H9 (cell line): ENCODE measurements around the gene LIMS1. TPM values are rescaled to one million over a fixed set of nuclear protein-coding genes. Genes with fewer than 3 reads are reported as not detected.

Source experiments
- DNase-seq: peaks from one replicate; pipeline ENCODE4 v3.0.0-alpha.2; 2017
- H2AFZ ChIP-seq: one replicate; pipeline ENCODE4 v1.6.1; 2013; ENCODE audit warnings: mild to moderate bottlenecking, low read length, control low read depth, moderate library complexity
- H2AK5ac ChIP-seq: 2 replicates; pipeline ENCODE4 v1.6.1; 2013; ENCODE audit warnings: low read length, control low read depth, mixed read lengths; ENCODE audit not compliant: insufficient read length
- H2BK120ac ChIP-seq: one replicate; pipeline ENCODE4 v1.6.1; 2013; ENCODE audit warnings: low read depth, mild to moderate bottlenecking, low read length, control low read depth, inconsistent platforms; ENCODE audit not compliant: poor library complexity, severe bottlenecking
- H2BK12ac ChIP-seq: 2 replicates; pipeline ENCODE4 v1.6.1; 2013; ENCODE audit warnings: low read length, control low read depth, mixed read lengths, low read depth; ENCODE audit not compliant: insufficient read length
- H2BK15ac ChIP-seq: 2 replicates; pipeline ENCODE4 v1.6.1; 2013; ENCODE audit warnings: low read depth, low read length, control low read depth
- H2BK20ac ChIP-seq: one replicate; pipeline ENCODE4 v1.6.1; 2013; ENCODE audit warnings: low read depth, mild to moderate bottlenecking, low read length, control low read depth, inconsistent platforms; ENCODE audit not compliant: poor library complexity, severe bottlenecking
- H2BK5ac ChIP-seq: 2 replicates; pipeline ENCODE4 v1.6.1; 2013; ENCODE audit warnings: low read length, control low read depth, mixed read lengths; ENCODE audit not compliant: insufficient read length
- H3K14ac ChIP-seq: 2 replicates; pipeline ENCODE4 v1.6.1; 2013; ENCODE audit warnings: low read length, control low read depth; ENCODE audit not compliant: insufficient read depth
- H3K18ac ChIP-seq: 2 replicates; pipeline ENCODE4 v1.6.1; 2013; ENCODE audit warnings: low read depth, mild to moderate bottlenecking, mixed read lengths, low read length, control low read depth; ENCODE audit not compliant: insufficient read length
- H3K23ac ChIP-seq: 2 replicates; pipeline ENCODE4 v1.6.1; 2013; ENCODE audit warnings: low read length, control low read depth, mixed read lengths, low read depth; ENCODE audit not compliant: insufficient read length
- H3K23me2 ChIP-seq: 2 replicates; pipeline ENCODE4 v1.6.1; 2013; ENCODE audit warnings: low read depth, mild to moderate bottlenecking, mixed read lengths, low read length, control low read depth; ENCODE audit not compliant: insufficient read length, poor library complexity, severe bottlenecking
- H3K27ac ChIP-seq: 2 replicates; pipeline ENCODE4 v1.5.1; 2013; ENCODE audit warnings: low read length, control low read depth, mixed read lengths, low read depth; ENCODE audit not compliant: insufficient read length
- H3K27me3 ChIP-seq: 2 replicates; pipeline ENCODE4 v1.6.1; 2013; ENCODE audit warnings: low read length, control low read depth, inconsistent platforms; ENCODE audit not compliant: insufficient read depth
- H3K4ac ChIP-seq: 2 replicates; pipeline ENCODE4 v1.6.1; 2013; ENCODE audit warnings: low read depth, mild to moderate bottlenecking, control low read depth, inconsistent platforms, low read length, moderate library complexity
- H3K4me1 ChIP-seq: 2 replicates; pipeline ENCODE4 v1.6.1; 2013; ENCODE audit warnings: low read length, control low read depth, inconsistent platforms; ENCODE audit not compliant: insufficient read depth
- H3K4me2 ChIP-seq: 2 replicates; pipeline ENCODE4 v1.6.1; 2013; ENCODE audit warnings: low read length, control low read depth, mixed read lengths; ENCODE audit not compliant: insufficient read length, insufficient read depth
- H3K56ac ChIP-seq: 2 replicates; pipeline ENCODE4 v1.6.1; 2013; ENCODE audit warnings: low read depth, mild to moderate bottlenecking, mixed read lengths, low read length, control low read depth; ENCODE audit not compliant: insufficient read length
- H3K79me1 ChIP-seq: 2 replicates; pipeline ENCODE4 v1.6.1; 2013; ENCODE audit warnings: low read depth, mild to moderate bottlenecking, moderate library complexity, low read length, control low read depth, inconsistent platforms; ENCODE audit not compliant: insufficient read depth, poor library complexity, severe bottlenecking
- H3K79me2 ChIP-seq: 2 replicates; pipeline ENCODE4 v1.6.1; 2013; ENCODE audit warnings: low read length, control low read depth, inconsistent platforms; ENCODE audit not compliant: insufficient read depth
- H3K9ac ChIP-seq: 2 replicates; pipeline ENCODE4 v1.6.1; 2013; ENCODE audit warnings: low read length, control low read depth, mixed read lengths; ENCODE audit not compliant: insufficient read length; ENCODE audit errors: extremely low read depth
- H3K9me3 ChIP-seq: one replicate; pipeline ENCODE4 v1.6.1; 2013; ENCODE audit warnings: low read depth, low read length, inconsistent platforms; ENCODE audit not compliant: control insufficient read depth
- H3T11ph ChIP-seq: one replicate; pipeline ENCODE4 v1.6.1; 2013; ENCODE audit warnings: mild to moderate bottlenecking, low read length, control low read depth, inconsistent platforms
- H4K20me1 ChIP-seq: one replicate; pipeline ENCODE4 v1.6.1; 2013; ENCODE audit not compliant: control insufficient read depth, insufficient read length, insufficient read depth
- H4K5ac ChIP-seq: 2 replicates; pipeline ENCODE4 v1.6.1; 2013; ENCODE audit warnings: low read depth, mild to moderate bottlenecking, mixed read lengths, low read length, control low read depth; ENCODE audit not compliant: insufficient read length
- H4K8ac ChIP-seq: replicated peaks from 2 replicates; pipeline ENCODE4 v1.6.1; 2013; ENCODE audit warnings: low read length, control low read depth, mixed read lengths, low read depth; ENCODE audit not compliant: insufficient read length
- H4K91ac ChIP-seq: 2 replicates; pipeline ENCODE4 v1.6.1; 2013; ENCODE audit warnings: low read depth, mild to moderate bottlenecking, moderate library complexity, mixed read lengths, low read length, control low read depth; ENCODE audit not compliant: insufficient read length
- H3K27ac Mint-ChIP-seq, 3 experiments: 2 replicates in 2 of 3; 3 replicates in 1 of 3; pipeline ENCODE4 v1.8.0; 2020 to 2021; ENCODE audit warnings: mixed read lengths in 3 of 3, mild to moderate bottlenecking in 1 of 3, moderate library complexity in 1 of 3
- H3K27me3 Mint-ChIP-seq: 2 replicates; pipeline ENCODE4 v1.8.0; 2021; ENCODE audit warnings: low read depth, mild to moderate bottlenecking, moderate library complexity, mixed read lengths
- H3K36me3 Mint-ChIP-seq, 3 experiments: 2 replicates in 2 of 3; 3 replicates in 1 of 3; pipeline ENCODE4 v1.8.0; 2020 to 2021; ENCODE audit warnings: low read depth in 3 of 3, mixed read lengths in 3 of 3; ENCODE audit not compliant: insufficient read depth in 1 of 3
- H3K4me1 Mint-ChIP-seq, 2 experiments: 2 replicates each; pipeline ENCODE4 v1.8.0; 2020; ENCODE audit warnings: mixed read lengths in 2 of 2
- H3K4me3 Mint-ChIP-seq, 2 experiments: 2 replicates in 1 of 2; 3 replicates in 1 of 2; pipeline ENCODE4 v1.8.0; 2020 to 2021; ENCODE audit warnings: mild to moderate bottlenecking in 2 of 2, mixed read lengths in 2 of 2, moderate library complexity in 1 of 2
- H3K9me3 Mint-ChIP-seq, 2 experiments: 2 replicates in 1 of 2; 3 replicates in 1 of 2; pipeline ENCODE4 v1.8.0; 2020; ENCODE audit warnings: mild to moderate bottlenecking in 2 of 2, mixed read lengths in 2 of 2, moderate library complexity in 1 of 2
- WGBS: extraction: QIAGEN DNeasy Blood & Tissue Kit; methylation state at CpG from one replicate; pipeline ENCODE4 v1.1.7; 2013; ENCODE audit warnings: missing lambda C conversion rate, low lambda C conversion rate, mixed read lengths; ENCODE audit not compliant: insufficient read length; ENCODE audit errors: extremely low coverage; 5-methylcytosine and 5-hydroxymethylcytosine counted together
- total RNA-seq: library from RNA; stranded (reverse); gene quantifications from 2 replicates; pipeline ENCODE4 v1.2.1, GENCODE V29; 2021
- TF ChIP-seq, protein P1 (sequence below): fragments of 200-600 bp; sonication (generic); conservative IDR thresholded peaks from 3 replicates; pipeline ENCODE4 v1.8.0; 2021; ENCODE audit warnings: antibody characterized with exemption, mild to moderate bottlenecking

Gene LIMS1
- total RNA-seq, 1 experiment from 2014 or later, result 37.7 TPM

DNA sequence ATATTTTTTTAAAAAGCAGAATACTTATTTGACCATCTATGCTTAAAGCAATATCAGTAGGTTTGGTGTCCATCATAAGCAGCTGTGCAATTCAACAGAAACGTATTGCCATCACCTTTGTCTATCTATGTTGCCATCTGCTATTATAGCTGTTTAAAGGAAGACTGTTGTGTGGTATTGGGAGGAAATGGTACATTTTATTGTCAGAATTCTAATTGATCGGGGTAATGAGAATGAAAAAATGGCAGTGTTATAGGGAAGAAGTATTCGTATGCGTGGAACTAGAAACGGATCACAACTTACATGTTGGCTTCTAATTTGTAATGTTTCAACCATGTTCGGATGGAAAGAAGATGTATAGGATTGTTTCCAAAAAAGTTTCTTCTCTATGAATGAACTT lies 94.7 kb downstream of the LIMS1 start:
- H3K14ac ChIP-seq, result no peak overlapping the region
- no peak overlapping the region for H3K9ac ChIP-seq
- no peak overlapping the region for H3K27ac ChIP-seq
- H2BK20ac ChIP-seq, result no peak overlapping the region
- no peak overlapping the region for H2AFZ ChIP-seq
- no peak overlapping the region for H2BK120ac ChIP-seq
- no peak overlapping the region for H3T11ph ChIP-seq
- no peak overlapping the region for H2BK5ac ChIP-seq
- H3K4me2 ChIP-seq, result no peak overlapping the region
- H3K9me3 ChIP-seq, result no peaks in the 10 kb centered on the region
- H3K23me2 ChIP-seq, result no peaks in the 10 kb centered on the region
- H2AK5ac ChIP-seq, result no peak overlapping the region
- no peaks in the 10 kb centered on the region for H4K20me1 ChIP-seq
- no peak overlapping the region for H4K5ac ChIP-seq
- H3K36me3 Mint-ChIP-seq, result peaks cover 0 to 1% (median 0%) of the 10 kb centered on the region in 3 experiments; a peak in 1 of 7 replicates
- no peaks in the 10 kb centered on the region for H3K27me3 ChIP-seq
- no peak overlapping the region for H3K27ac Mint-ChIP-seq
- no peak overlapping the region for H2BK12ac ChIP-seq
- 100% methylated on average over 4 of the region's 6 CpGs for WGBS
- peaks cover 2% of the 10 kb centered on the region; the same call in 1 of the 2 replicates for H3K4me1 ChIP-seq
- no peak overlapping the region for H4K8ac ChIP-seq
- H3K4me1 Mint-ChIP-seq, result peaks cover 10 to 17% of the 10 kb centered on the region in 2 experiments
- no peaks in the 10 kb centered on the region for H3K27me3 Mint-ChIP-seq
- H3K79me1 ChIP-seq, result no peaks in the 10 kb centered on the region
- TF ChIP-seq, protein P1, sequence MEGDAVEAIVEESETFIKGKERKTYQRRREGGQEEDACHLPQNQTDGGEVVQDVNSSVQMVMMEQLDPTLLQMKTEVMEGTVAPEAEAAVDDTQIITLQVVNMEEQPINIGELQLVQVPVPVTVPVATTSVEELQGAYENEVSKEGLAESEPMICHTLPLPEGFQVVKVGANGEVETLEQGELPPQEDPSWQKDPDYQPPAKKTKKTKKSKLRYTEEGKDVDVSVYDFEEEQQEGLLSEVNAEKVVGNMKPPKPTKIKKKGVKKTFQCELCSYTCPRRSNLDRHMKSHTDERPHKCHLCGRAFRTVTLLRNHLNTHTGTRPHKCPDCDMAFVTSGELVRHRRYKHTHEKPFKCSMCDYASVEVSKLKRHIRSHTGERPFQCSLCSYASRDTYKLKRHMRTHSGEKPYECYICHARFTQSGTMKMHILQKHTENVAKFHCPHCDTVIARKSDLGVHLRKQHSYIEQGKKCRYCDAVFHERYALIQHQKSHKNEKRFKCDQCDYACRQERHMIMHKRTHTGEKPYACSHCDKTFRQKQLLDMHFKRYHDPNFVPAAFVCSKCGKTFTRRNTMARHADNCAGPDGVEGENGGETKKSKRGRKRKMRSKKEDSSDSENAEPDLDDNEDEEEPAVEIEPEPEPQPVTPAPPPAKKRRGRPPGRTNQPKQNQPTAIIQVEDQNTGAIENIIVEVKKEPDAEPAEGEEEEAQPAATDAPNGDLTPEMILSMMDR, result no peak
- no peak overlapping the region for H3K23ac ChIP-seq
- no peak overlapping the region for H3K4me3 Mint-ChIP-seq
- DNase-seq, result no peak
- no peak overlapping the region for H3K56ac ChIP-seq
- H2BK15ac ChIP-seq, result no peak overlapping the region
- no peaks in the 10 kb centered on the region for H3K79me2 ChIP-seq
- no peak overlapping the region for H4K91ac ChIP-seq
- H3K18ac ChIP-seq, result no peak overlapping the region
- no peak overlapping the region for H3K4ac ChIP-seq
- H3K9me3 Mint-ChIP-seq, result no peaks in the 10 kb centered on the region
